NCI-H2196 treated with DMSO at 0.1 percent for 48 hours (cell line): ENCODE results near the gene PITPNM1.
"Not testable (repeated sequence)": the region's sequence is repeated elsewhere in the genome, so short reads cannot be mapped to it uniquely, and the experiment has no call there.

Source experiments
- DNase-seq: peaks from one replicate; lab custom pipeline; 2025; ENCODE audit not compliant: unreplicated experiment; lab: John Stamatoyannopoulos, UW

PITPNM1 gene

GRCh38 chr11:67504950-67505581 is at the start of gene PITPNM1:
TSS of gene PITPNM1 (minus strand) at chr11:67505363. CDS start at chr11:67504180, 1,183 bp downstream.
- DNase-seq, result peak; percentile 22

GRCh38 chr11:67551697-67552096 is 46.5 kb upstream of the PITPNM1 start:
- DNase-seq, result not testable (repeated sequence)

- no peak for DNase-seq
These were observed 46.0 kb upstream of the PITPNM1 start for GRCh38 chr11:67551127-67551526.

- no peak for DNase-seq
These were observed 43.5 kb upstream of the PITPNM1 start for GRCh38 chr11:67548555-67549110.

- not testable (repeated sequence) for DNase-seq
These were observed 42.9 kb upstream of the PITPNM1 start for GRCh38 chr11:67548112-67548511.

- no peak for DNase-seq
These were observed 40.1 kb upstream of the PITPNM1 start for GRCh38 chr11:67545280-67545679.

- no peak for DNase-seq
These were observed 39.6 kb upstream of the PITPNM1 start for GRCh38 chr11:67544616-67545242.

- DNase-seq, result no peak
These were observed 38.4 kb upstream of the PITPNM1 start for GRCh38 chr11:67543585-67543984.

- DNase-seq, result no peak
These were observed 37.8 kb upstream of the PITPNM1 start for GRCh38 chr11:67542971-67543370.

GRCh38 chr11:67542169-67542568 is 37.0 kb upstream of the PITPNM1 start:
- DNase-seq, result no peak

GRCh38 chr11:67541198-67541597 is 36.0 kb upstream of the PITPNM1 start:
- DNase-seq, result no peak

- DNase-seq, result no peak
These were observed 34.4 kb upstream of the PITPNM1 start for GRCh38 chr11:67539550-67539949.

- no peak for DNase-seq
These were observed 33.8 kb upstream of the PITPNM1 start for GRCh38 chr11:67538823-67539505.

- no peak for DNase-seq
These were observed 33.1 kb upstream of the PITPNM1 start for GRCh38 chr11:67538306-67538705.

GRCh38 chr11:67535561-67535960 is 30.4 kb upstream of the PITPNM1 start:
- no peak for DNase-seq

- no peak for DNase-seq
These were observed 29.0 kb upstream of the PITPNM1 start for GRCh38 chr11:67534070-67534679.

- DNase-seq, result no peak
These were observed 27.7 kb upstream of the PITPNM1 start for GRCh38 chr11:67532889-67533288.

- no peak for DNase-seq
These were observed 25.1 kb upstream of the PITPNM1 start for GRCh38 chr11:67530282-67530592.

GRCh38 chr11:67528376-67528775 is 23.2 kb upstream of the PITPNM1 start:
- no peak for DNase-seq

- no peak for DNase-seq
These were observed 20.3 kb upstream of the PITPNM1 start for GRCh38 chr11:67525275-67525976.

- DNase-seq, result no peak
These were observed 19.3 kb upstream of the PITPNM1 start for GRCh38 chr11:67524480-67524808.
